Neural cell (in vitro differentiated cells): ENCODE measurements around the gene PARL.

Source experiments
- EP300 ChIP-seq: fragments of 450-650 bp; conservative IDR thresholded peaks from 2 replicates; pipeline ENCODE4 v1.6.1; 2014; ENCODE audit warnings: antibody characterized with exemption, mild to moderate bottlenecking, moderate library complexity; ENCODE audit not compliant: poor library complexity, severe bottlenecking
- EZH2 ChIP-seq: fragments of 200-600, 300-800 bp; shearing (Covaris generic), sonication (generic); IDR thresholded peaks from 2 replicates; pipeline ENCODE4 v1.6.1; 2014; ENCODE audit warnings: antibody characterized with exemption, low read length, borderline replicate concordance, mild to moderate bottlenecking; ENCODE audit not compliant: insufficient read depth, poor library complexity, severe bottlenecking
- POLR2AphosphoS5 ChIP-seq: IDR thresholded peaks from 2 replicates; pipeline ENCODE4 v1.6.1; 2012
- RAD21 ChIP-seq: fragments of 450-650 bp; conservative IDR thresholded peaks from 2 replicates; pipeline ENCODE4 v1.6.1; 2014; ENCODE audit warnings: antibody characterized with exemption, mild to moderate bottlenecking, moderate library complexity
- SMC3 ChIP-seq: fragments of 450-650 bp; conservative IDR thresholded peaks from 2 replicates; pipeline ENCODE4 v1.6.1; 2014; ENCODE audit warnings: antibody characterized with exemption, mild to moderate bottlenecking, moderate library complexity; ENCODE audit not compliant: poor library complexity
- TAF1 ChIP-seq: IDR thresholded peaks from 2 replicates; pipeline ENCODE4 v1.6.1; 2012; ENCODE audit warnings: low read depth
- TF ChIP-seq, protein P1 (sequence below): fragments of 450-650 bp; IDR thresholded peaks from 2 replicates; pipeline ENCODE4 v1.5.1; 2014; ENCODE audit warnings: antibody characterized with exemption, mild to moderate bottlenecking, moderate library complexity; ENCODE audit not compliant: poor library complexity, severe bottlenecking
- TF ChIP-seq, protein P2 (sequence below): IDR thresholded peaks from 2 replicates; pipeline ENCODE4 v1.6.1; 2012; ENCODE audit warnings: borderline replicate concordance

GRCh38 chr3:183811638-183812037, 73.0 kb downstream of the PARL start:
- TF ChIP-seq TAF1 (no peak), EZH2 (no peak), SMC3 (no peak), POLR2AphosphoS5 (no peak), RAD21 (no peak), EP300 (no peak)
- TF ChIP-seq, protein P1, sequence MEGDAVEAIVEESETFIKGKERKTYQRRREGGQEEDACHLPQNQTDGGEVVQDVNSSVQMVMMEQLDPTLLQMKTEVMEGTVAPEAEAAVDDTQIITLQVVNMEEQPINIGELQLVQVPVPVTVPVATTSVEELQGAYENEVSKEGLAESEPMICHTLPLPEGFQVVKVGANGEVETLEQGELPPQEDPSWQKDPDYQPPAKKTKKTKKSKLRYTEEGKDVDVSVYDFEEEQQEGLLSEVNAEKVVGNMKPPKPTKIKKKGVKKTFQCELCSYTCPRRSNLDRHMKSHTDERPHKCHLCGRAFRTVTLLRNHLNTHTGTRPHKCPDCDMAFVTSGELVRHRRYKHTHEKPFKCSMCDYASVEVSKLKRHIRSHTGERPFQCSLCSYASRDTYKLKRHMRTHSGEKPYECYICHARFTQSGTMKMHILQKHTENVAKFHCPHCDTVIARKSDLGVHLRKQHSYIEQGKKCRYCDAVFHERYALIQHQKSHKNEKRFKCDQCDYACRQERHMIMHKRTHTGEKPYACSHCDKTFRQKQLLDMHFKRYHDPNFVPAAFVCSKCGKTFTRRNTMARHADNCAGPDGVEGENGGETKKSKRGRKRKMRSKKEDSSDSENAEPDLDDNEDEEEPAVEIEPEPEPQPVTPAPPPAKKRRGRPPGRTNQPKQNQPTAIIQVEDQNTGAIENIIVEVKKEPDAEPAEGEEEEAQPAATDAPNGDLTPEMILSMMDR: no peak
- TF ChIP-seq, protein P2, sequence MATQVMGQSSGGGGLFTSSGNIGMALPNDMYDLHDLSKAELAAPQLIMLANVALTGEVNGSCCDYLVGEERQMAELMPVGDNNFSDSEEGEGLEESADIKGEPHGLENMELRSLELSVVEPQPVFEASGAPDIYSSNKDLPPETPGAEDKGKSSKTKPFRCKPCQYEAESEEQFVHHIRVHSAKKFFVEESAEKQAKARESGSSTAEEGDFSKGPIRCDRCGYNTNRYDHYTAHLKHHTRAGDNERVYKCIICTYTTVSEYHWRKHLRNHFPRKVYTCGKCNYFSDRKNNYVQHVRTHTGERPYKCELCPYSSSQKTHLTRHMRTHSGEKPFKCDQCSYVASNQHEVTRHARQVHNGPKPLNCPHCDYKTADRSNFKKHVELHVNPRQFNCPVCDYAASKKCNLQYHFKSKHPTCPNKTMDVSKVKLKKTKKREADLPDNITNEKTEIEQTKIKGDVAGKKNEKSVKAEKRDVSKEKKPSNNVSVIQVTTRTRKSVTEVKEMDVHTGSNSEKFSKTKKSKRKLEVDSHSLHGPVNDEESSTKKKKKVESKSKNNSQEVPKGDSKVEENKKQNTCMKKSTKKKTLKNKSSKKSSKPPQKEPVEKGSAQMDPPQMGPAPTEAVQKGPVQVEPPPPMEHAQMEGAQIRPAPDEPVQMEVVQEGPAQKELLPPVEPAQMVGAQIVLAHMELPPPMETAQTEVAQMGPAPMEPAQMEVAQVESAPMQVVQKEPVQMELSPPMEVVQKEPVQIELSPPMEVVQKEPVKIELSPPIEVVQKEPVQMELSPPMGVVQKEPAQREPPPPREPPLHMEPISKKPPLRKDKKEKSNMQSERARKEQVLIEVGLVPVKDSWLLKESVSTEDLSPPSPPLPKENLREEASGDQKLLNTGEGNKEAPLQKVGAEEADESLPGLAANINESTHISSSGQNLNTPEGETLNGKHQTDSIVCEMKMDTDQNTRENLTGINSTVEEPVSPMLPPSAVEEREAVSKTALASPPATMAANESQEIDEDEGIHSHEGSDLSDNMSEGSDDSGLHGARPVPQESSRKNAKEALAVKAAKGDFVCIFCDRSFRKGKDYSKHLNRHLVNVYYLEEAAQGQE: no peak
